ENCODE results near the gene ODAD2.

DNA sequence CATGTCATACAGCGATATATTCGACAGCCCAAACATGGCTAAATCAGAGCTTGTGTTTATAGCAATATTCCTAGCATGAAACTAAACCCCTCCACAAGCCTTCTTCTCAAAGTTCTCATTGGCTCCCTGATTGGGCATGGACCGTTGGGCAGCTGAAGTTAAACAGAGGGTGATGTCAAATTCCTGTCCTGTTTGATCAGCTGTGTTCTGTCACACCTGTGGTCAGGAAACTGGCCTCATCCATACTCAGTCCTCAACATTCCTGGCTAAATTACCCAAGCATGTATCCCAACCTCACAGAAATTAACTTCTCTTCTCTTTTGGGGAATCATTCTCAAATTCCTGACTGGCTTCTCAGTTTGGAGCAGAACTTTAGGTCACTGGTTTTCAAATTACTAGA lies 107.9 kb downstream of the ODAD2 start:
- TF ChIP-seq, protein P1, sequence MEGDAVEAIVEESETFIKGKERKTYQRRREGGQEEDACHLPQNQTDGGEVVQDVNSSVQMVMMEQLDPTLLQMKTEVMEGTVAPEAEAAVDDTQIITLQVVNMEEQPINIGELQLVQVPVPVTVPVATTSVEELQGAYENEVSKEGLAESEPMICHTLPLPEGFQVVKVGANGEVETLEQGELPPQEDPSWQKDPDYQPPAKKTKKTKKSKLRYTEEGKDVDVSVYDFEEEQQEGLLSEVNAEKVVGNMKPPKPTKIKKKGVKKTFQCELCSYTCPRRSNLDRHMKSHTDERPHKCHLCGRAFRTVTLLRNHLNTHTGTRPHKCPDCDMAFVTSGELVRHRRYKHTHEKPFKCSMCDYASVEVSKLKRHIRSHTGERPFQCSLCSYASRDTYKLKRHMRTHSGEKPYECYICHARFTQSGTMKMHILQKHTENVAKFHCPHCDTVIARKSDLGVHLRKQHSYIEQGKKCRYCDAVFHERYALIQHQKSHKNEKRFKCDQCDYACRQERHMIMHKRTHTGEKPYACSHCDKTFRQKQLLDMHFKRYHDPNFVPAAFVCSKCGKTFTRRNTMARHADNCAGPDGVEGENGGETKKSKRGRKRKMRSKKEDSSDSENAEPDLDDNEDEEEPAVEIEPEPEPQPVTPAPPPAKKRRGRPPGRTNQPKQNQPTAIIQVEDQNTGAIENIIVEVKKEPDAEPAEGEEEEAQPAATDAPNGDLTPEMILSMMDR (conservative IDR thresholded peaks at IDR 0.05; ENCODE audit: low read length) = no peak
- TF ChIP-seq EZH2phosphoT487 (IDR thresholded peaks at IDR 0.05; ENCODE audit: borderline replicate concordance) = no peak

Data from Loucy (cell line).